ENCODE data around the gene KCNQ4. TPM values are rescaled to one million over a fixed set of nuclear protein-coding genes. Genes with fewer than 3 reads are reported as not detected.

KCNQ4 gene
- total and polyA plus RNA-seq, 2 donors (not counting 1 experiment from before 2014, with no cell fraction given) = 0.16 to 0.20 TPM

DNA sequence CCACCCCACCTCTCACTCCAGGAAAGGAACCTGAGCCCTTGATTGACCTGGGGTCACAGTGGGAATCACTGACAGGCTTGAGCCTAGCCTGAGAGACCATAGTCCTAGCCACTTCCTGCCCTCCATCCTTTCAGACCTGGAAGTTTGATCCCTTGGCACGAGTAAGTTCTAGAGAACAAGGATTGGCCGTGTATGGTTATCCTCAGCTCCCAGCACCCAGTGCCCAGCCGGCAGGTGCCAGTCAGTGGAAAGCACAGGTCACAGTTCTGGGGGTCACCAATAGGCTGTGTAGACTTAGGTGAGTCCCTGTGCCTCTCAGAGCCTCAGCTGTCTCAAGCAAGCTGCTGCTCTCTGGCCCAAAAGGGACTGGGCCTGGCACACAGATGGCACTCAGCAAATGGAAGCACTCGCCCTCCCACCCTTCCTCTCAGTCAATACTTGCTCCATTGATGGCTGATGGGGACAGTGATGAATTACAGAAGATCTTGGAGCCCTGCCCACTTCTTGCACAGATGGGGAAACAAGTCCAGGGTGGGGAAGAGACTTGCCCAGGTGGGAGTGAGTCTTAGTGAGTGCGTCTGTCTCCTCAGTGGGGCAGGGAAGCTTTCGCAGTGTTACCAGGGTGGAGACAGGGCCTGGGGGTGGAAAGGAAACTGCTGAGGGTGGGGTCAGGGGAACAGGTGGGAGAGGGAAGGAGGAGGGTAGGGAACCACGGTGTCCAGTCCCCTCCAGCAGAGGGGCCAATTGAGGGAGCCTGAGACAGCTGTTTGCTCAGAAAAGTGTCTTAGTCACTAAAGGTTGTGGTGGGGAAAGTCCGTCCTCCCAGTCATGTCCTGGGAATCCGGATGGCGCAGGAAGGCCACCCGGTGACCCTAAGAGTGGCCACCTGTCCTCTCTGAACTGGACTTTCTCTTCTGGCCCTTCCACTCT is 2.6 kb upstream of the KCNQ4 start:
- Histone ChIP-seq H3K4me1 (ENCODE audit: control insufficient read depth in 2 of 2, insufficient read depth in 2 of 2, low read length in 2 of 2) (peaks cover 12 to 16% of the 10 kb centered on the region in 2 donors), H3K4me2 (replicated peaks; ENCODE audit: low read depth, low read length, poor library complexity, severe bottlenecking) (no peak overlapping the region), H3K9me3 (ENCODE audit: control extremely low read depth in 1 of 3, control insufficient read depth in 2 of 3, insufficient read depth in 1 of 3, low read length in 2 of 3) (peaks cover 1 to 14% (median 2%) of the 10 kb centered on the region in 3 donors), H3K79me2 (ENCODE audit: control insufficient read depth, insufficient read depth, low read length) (no peaks in the 10 kb centered on the region), H3K9ac (ENCODE audit: low read length) (no peak overlapping the region), H3K4me3 (ENCODE audit: control extremely low read depth in 1 of 5, extremely low read depth in 1 of 5, insufficient read depth in 1 of 5, low read depth in 2 of 5, low read length in 4 of 5) (no peak overlapping the region), H4K20me1 (ENCODE audit: control insufficient read depth, insufficient read depth, low read length, poor library complexity, severe bottlenecking) (no peaks in the 10 kb centered on the region), H3K27ac (ENCODE audit: low read length in 2 of 2) (no peak overlapping the region), H3K36me3 (replicated peaks in 1 of 2; ENCODE audit: control extremely low read depth in 1 of 2, control insufficient read depth in 1 of 2, extremely low read depth in 1 of 2, insufficient read depth in 2 of 2, low read length in 1 of 2) (peaks cover 0 to 7% of the 10 kb centered on the region in 2 experiments), H2AFZ (ENCODE audit: insufficient read depth, low read depth, low read length, poor library complexity, severe bottlenecking) (no peak overlapping the region), H3K27me3 (replicated peaks in 1 of 4; ENCODE audit: control extremely low read depth in 1 of 4, control insufficient read depth in 3 of 4, insufficient read depth in 4 of 4, low read length in 3 of 4) (peaks cover 0 to 28% (median 11%) of the 10 kb centered on the region in 4 experiments)
- H3K4me3 Mint-ChIP-seq = no peak overlapping the region
- H3K4me1 Mint-ChIP-seq = peaks cover 10% of the 10 kb centered on the region
- ChIA-PET CTCF (interaction anchor here (0.7 to 1.7 kb wide), 4 partner anchors 8 to 93 kb away, joined by 3 to 5 read pairs (median 4); no protein-coding TSS in a partner anchor), POLR2A (no interaction called here)
- H3K27me3 Mint-ChIP-seq = peaks cover 20% of the 10 kb centered on the region
- WGBS (ENCODE audit: insufficient coverage) = 82% methylated on average over 10 of the region's 11 CpGs
- ATAC-seq (ENCODE audit: low read depth) = no peak
- intact Hi-C loops (cut with micrococcal nuclease) = no loop called here
- DNase-seq = no peak
- no peaks in the 10 kb centered on the region for H3K9me3 Mint-ChIP-seq (ENCODE audit: insufficient read depth)
- H3K27ac Mint-ChIP-seq = no peak overlapping the region
- TF ChIP-seq EZH2 (IDR thresholded peaks at IDR 0.05; ENCODE audit: borderline replicate concordance, insufficient read depth, low read depth, low read length, poor library complexity, severe bottlenecking) = no peak
- TF ChIP-seq, protein P1, sequence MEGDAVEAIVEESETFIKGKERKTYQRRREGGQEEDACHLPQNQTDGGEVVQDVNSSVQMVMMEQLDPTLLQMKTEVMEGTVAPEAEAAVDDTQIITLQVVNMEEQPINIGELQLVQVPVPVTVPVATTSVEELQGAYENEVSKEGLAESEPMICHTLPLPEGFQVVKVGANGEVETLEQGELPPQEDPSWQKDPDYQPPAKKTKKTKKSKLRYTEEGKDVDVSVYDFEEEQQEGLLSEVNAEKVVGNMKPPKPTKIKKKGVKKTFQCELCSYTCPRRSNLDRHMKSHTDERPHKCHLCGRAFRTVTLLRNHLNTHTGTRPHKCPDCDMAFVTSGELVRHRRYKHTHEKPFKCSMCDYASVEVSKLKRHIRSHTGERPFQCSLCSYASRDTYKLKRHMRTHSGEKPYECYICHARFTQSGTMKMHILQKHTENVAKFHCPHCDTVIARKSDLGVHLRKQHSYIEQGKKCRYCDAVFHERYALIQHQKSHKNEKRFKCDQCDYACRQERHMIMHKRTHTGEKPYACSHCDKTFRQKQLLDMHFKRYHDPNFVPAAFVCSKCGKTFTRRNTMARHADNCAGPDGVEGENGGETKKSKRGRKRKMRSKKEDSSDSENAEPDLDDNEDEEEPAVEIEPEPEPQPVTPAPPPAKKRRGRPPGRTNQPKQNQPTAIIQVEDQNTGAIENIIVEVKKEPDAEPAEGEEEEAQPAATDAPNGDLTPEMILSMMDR (IDR thresholded peaks at IDR 0.05) = no peak

DNA sequence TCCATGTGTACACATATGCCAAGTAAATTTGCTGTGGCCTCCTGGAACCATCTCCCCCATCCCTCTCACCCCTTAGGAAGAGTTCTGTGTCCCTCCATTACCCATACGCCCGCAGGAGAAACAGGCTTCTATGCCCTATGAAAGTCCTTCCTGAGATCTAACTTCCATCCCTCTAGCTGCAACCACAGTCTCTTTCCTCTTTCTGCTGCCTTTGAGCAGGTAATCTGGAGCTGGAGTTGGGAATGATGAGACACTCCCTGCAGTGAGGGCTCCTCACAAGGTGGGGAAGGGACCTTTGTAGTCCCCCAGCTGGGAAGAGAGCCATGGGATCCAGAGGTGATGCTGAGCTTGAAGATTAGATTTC is 2.0 kb upstream of the KCNQ4 start:
- peak overlapping the region; percentile 40 for H3K4me3 Mint-ChIP-seq
- TF ChIP-seq, protein P1 (IDR thresholded peaks at IDR 0.05) = no peak
- TF ChIP-seq EZH2 (IDR thresholded peaks at IDR 0.05; ENCODE audit: borderline replicate concordance, insufficient read depth, low read depth, low read length, poor library complexity, severe bottlenecking) = no peak
- H3K79me2 ChIP-seq (ENCODE audit: control insufficient read depth, insufficient read depth, low read length) = no peaks in the 10 kb centered on the region
- ATAC-seq (ENCODE audit: low read depth) (no peak), DNase-seq (no peak)
- H3K27me3 ChIP-seq (replicated peaks in 1 of 4; ENCODE audit: control extremely low read depth in 1 of 4, control insufficient read depth in 3 of 4, insufficient read depth in 4 of 4, low read length in 3 of 4) = peaks cover 0 to 33% (median 14%) of the 10 kb centered on the region in 4 experiments
- H3K9me3 ChIP-seq (ENCODE audit: control extremely low read depth in 1 of 3, control insufficient read depth in 2 of 3, insufficient read depth in 1 of 3, low read length in 2 of 3) = peaks cover under 1 to 8% (median 2%) of the 10 kb centered on the region in 3 donors
- H3K4me2 ChIP-seq (replicated peaks; ENCODE audit: low read depth, low read length, poor library complexity, severe bottlenecking) = no peak overlapping the region
- H2AFZ ChIP-seq (ENCODE audit: insufficient read depth, low read depth, low read length, poor library complexity, severe bottlenecking) = no peak overlapping the region
- WGBS (ENCODE audit: insufficient coverage) = no CpG with 5 or more reads among the region's 2 CpGs
- intact Hi-C loops (cut with micrococcal nuclease) = no loop called here
- peaks cover 24% of the 10 kb centered on the region for H3K27me3 Mint-ChIP-seq
- H3K4me3 ChIP-seq (ENCODE audit: control extremely low read depth in 1 of 5, extremely low read depth in 1 of 5, insufficient read depth in 1 of 5, low read depth in 2 of 5, low read length in 4 of 5) = no peak overlapping the region
- no peaks in the 10 kb centered on the region for H3K9me3 Mint-ChIP-seq (ENCODE audit: insufficient read depth)
- peaks cover 12 to 16% of the 10 kb centered on the region in 2 donors for H3K4me1 ChIP-seq (ENCODE audit: control insufficient read depth in 2 of 2, insufficient read depth in 2 of 2, low read length in 2 of 2)
- ChIA-PET CTCF (interaction anchor here (1.5 to 1.7 kb wide), 2 partner anchors 8 to 68 kb away, joined by 4 read pairs; no protein-coding TSS in a partner anchor), POLR2A (no interaction called here)
- H3K9ac ChIP-seq (ENCODE audit: low read length) = no peak overlapping the region
- peaks cover 0 to 3% of the 10 kb centered on the region in 2 experiments for H3K36me3 ChIP-seq (replicated peaks in 1 of 2; ENCODE audit: control extremely low read depth in 1 of 2, control insufficient read depth in 1 of 2, extremely low read depth in 1 of 2, insufficient read depth in 2 of 2, low read length in 1 of 2)
- H3K27ac ChIP-seq (ENCODE audit: low read length in 2 of 2) = no peak overlapping the region
- no peaks in the 10 kb centered on the region for H4K20me1 ChIP-seq (ENCODE audit: control insufficient read depth, insufficient read depth, low read length, poor library complexity, severe bottlenecking)
- peaks cover 10% of the 10 kb centered on the region for H3K4me1 Mint-ChIP-seq
- H3K27ac Mint-ChIP-seq = no peak overlapping the region

Data from B cell (primary cell).